Activated CD4-positive, alpha-beta T cell treated with anti-CD3 and anti-CD28 coated beads for 48 hours (primary cell): ENCODE results near the gene FNDC1.

Source experiments
- DNase-seq: peaks from one replicate; pipeline ENCODE4 v3.0.0-alpha.2; 2020

The FNDC1 gene

GRCh38 chr6:159213405-159213804 is 44.2 kb downstream of the FNDC1 start:
- no peak for DNase-seq

GRCh38 chr6:159214281-159214680 is 45.1 kb downstream of the FNDC1 start:
- no peak for DNase-seq

GRCh38 chr6:159217595-159218275 is 48.5 kb downstream of the FNDC1 start:
- DNase-seq: peak; percentile 45

GRCh38 chr6:159220093-159220492 is 50.9 kb downstream of the FNDC1 start:
- no peak for DNase-seq

- no peak for DNase-seq
Observed at GRCh38 chr6:159221486-159222170, 52.4 kb downstream of the FNDC1 start.

- DNase-seq: no peak
Observed at GRCh38 chr6:159224452-159224851, 55.3 kb downstream of the FNDC1 start.

- no peak for DNase-seq
Observed at GRCh38 chr6:159229651-159230051, 60.5 kb downstream of the FNDC1 start.

GRCh38 chr6:159232106-159232645 is 63.0 kb downstream of the FNDC1 start:
- no peak for DNase-seq

GRCh38 chr6:159232751-159233150 is 63.6 kb downstream of the FNDC1 start:
- DNase-seq: no peak

- no peak for DNase-seq
Observed at GRCh38 chr6:159233365-159234101, 64.3 kb downstream of the FNDC1 start.

- DNase-seq: no peak
Observed at GRCh38 chr6:159234102-159234553, 64.9 kb downstream of the FNDC1 start.

GRCh38 chr6:159238920-159239558 is 69.8 kb downstream of the FNDC1 start:
- no peak for DNase-seq

GRCh38 chr6:159249128-159249527 is 79.9 kb downstream of the FNDC1 start:
- DNase-seq: no peak

GRCh38 chr6:159249752-159250151 is 80.6 kb downstream of the FNDC1 start:
- DNase-seq: no peak

GRCh38 chr6:159250633-159251032 is 81.4 kb downstream of the FNDC1 start:
- no peak for DNase-seq

GRCh38 chr6:159252955-159253508 is 83.8 kb downstream of the FNDC1 start:
- no peak for DNase-seq

GRCh38 chr6:159254186-159254585 is 85.0 kb downstream of the FNDC1 start:
- DNase-seq: no peak

GRCh38 chr6:159255434-159255951 is 86.3 kb downstream of the FNDC1 start:
- DNase-seq: no peak

- DNase-seq: no peak
Observed at GRCh38 chr6:159256128-159256527, 86.9 kb downstream of the FNDC1 start.

GRCh38 chr6:159257846-159258245 is 88.6 kb downstream of the FNDC1 start:
- DNase-seq: peak; percentile 13

- DNase-seq: no peak
Observed at GRCh38 chr6:159259441-159260125, 90.4 kb downstream of the FNDC1 start.

- DNase-seq: no peak
Observed at GRCh38 chr6:159260208-159260607, 91.0 kb downstream of the FNDC1 start.
